ENCODE measurements around the gene BCAS3.
"Not testable (repeated sequence)": the region's sequence is repeated elsewhere in the genome, so short reads cannot be mapped to it uniquely, and the experiment has no call there.

BCAS3 gene

DNA sequence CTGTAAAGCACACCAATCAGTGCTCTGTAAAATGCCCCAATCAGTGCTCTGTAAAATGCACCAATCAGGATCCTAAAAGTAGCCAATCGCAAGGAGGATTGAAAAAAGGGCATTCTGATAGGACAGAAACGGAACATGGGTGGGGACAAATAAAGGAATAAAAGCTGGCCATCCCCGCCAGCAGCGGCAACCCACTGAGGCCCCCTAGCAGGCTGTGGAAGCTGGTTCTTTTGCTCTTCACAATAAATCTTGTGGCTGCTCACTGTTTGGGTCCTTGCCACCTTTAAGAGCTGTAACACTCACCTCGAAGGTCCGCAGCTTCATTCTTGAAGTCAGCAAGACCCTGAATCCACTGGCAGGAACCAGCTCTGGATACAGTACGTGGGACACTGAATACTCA lies 559.6 kb downstream of the BCAS3 start:
- no peak for DNase-seq

- no peak for DNase-seq
These were observed 560.8 kb downstream of the BCAS3 start for GRCh38 chr17:61238455-61238933.

DNA sequence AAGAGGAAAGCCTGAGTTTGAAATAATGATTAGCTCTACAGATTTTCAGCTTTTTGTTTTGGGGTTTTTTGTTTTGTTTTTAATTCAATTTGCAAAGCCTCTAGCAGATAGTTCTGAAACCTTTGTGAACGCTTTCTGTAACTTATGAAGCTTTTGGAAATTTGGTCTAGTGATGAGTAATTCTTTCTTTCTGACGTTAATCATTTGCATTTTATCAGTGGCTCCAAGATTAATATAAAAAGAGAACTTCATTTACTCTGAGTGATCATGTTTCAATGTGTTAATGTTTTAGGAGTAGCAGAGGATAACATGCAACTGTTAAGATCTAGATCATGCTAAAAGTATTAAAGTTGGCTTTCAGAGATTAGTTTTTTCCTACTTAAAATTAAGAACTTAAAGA lies 561.7 kb downstream of the BCAS3 start:
- DNase-seq: no peak

- DNase-seq: no peak
These were observed 562.3 kb downstream of the BCAS3 start for GRCh38 chr17:61239953-61240352.

GRCh38 chr17:61240851-61241468 lies 563.3 kb downstream of the BCAS3 start:
- DNase-seq: no peak

- DNase-seq: not testable (repeated sequence)
These were observed 567.3 kb downstream of the BCAS3 start for GRCh38 chr17:61244988-61245387.

GRCh38 chr17:61245706-61246135 lies 568.1 kb downstream of the BCAS3 start:
- no peak for DNase-seq

GRCh38 chr17:61247439-61247838 lies 569.8 kb downstream of the BCAS3 start:
- DNase-seq: no peak

DNA sequence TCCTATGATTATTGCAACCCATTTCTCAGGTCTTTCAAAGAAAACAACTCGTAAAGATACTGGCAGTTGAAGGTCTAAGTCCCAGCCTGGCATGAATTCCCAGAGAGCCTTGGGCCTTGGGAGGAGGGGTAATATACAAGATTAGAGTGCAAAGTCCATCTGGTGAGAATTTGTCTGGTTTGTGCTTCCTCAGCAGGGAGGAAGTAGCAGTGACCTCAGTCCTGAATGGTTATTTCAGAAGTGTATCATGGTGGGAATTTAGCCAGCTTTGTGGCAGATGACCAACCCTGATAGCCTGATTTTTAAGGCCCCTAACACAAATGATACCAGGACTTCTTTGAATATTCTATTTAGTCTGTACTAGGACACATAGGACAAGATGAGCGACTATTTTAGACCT lies 570.7 kb downstream of the BCAS3 start:
- no peak for DNase-seq

DNA sequence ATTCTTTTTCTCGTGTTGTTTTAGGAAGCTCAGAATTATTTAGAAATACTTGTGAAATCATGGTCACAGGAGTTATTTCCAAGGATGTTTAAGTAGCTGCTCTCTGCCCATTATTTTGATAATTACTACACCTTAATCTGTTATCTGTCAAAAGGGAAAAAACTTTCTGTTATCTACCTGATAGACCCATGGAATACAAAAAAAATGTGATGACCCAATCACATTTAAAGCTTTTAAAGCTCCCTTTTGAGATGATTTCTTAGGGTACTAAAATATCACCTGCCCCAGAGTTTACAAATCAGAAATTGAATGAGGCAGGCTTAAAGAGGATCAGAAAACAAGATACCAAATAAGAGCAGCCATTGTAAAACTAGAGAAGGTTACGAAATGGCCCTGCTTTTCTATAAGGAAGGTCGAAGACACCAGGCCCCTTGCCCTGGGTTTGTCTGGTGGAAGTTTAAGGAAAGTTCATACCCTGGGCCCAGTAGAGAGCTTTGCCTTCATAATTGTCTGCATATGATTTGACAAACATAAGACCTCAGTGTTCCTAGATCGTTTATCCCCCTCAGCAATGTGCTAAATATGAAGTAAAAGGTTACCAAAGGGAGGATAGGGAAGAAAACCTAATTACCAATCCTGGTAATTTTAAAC lies 572.1 kb downstream of the BCAS3 start:
- no peak for DNase-seq

DNA sequence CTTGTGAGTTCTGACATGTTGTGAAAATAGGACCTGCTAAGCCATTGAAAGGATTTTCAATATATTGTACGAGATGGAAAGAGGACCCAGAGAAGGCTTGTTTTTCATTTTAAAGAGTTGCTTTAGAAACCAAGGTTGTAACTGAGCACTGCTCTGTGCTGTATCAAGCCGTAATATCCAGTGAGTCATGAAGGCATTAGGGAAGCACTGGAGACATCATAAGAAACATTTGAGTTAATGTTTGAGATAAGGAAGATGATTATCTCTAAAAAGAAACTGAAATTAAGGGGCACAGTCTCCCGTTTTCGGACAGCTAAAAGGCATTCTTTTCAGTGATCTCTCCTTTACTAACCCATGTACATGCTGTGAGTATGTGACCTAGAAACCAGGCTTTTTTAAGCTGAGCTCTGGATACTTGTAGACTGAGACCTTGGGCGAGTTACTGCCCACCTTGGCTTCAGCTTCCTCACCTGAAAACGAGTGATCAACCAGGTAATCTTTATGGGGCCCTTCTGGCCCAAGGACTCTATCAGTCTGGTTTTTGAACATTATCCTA lies 572.8 kb downstream of the BCAS3 start:
- DNase-seq: no peak

DNA sequence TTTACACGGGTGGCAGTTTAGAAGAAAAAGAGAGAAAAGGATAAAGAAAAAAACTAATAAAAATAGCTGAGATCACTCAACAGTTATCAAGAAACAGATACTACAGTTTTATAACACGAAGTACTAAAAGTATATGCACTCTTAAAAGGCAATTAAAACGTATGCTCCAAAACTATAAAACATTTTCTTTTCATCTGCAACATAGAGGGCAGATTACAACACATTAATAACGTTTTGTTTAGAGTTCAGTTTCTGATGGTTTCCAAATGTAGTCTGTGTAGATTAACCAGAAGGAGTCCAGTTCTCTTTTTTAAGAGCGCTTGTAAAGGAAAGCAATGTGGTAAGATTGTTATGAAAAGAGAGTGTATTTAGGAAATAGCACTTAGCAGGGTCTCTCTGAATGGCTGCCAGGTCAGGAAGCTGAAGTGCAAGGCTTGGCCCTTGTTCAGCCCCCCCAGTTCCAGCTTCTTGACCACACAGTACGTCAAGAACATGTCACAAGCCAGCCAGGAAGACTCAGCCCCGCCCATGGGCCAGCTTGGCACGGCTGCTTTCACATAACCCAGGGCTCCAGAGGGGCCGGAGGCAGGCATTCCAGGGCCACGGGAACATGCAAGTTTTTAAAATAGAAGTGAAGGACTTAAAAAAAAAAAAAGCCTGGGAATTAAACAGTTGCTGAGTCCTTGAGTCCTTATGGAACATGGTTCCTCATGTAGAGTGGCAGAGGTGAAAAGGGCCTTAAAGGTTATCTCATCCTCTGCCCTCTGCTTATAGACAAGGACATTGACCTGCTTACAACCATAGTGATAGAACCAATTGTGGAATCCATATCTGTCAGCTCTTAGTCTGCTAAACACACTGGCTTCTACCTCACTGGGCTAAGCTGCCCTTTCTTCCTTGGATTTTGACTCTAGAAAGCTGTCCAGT lies 574.6 kb downstream of the BCAS3 start:
- DNase-seq: peak in 1 of 2 donors; percentile 33

DNA sequence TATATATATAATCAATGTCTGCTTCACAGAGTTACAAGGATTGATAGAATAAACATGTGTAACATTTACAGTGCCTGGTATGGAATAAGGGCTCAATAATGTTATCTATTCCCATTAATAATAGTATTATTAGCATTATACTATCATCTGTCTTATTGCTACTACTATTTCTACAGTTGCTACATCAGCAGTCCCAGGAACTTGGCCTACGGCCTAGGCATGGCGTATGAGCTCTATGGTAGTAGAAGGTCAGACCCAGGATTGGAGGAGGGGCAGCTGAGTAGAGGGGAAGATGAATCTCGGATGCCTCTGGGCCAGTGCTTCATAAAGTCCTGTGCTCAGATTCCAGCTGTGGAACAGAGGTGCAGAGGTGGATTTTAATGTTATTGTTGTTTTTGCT lies 575.7 kb downstream of the BCAS3 start:
- no peak for DNase-seq

DNA sequence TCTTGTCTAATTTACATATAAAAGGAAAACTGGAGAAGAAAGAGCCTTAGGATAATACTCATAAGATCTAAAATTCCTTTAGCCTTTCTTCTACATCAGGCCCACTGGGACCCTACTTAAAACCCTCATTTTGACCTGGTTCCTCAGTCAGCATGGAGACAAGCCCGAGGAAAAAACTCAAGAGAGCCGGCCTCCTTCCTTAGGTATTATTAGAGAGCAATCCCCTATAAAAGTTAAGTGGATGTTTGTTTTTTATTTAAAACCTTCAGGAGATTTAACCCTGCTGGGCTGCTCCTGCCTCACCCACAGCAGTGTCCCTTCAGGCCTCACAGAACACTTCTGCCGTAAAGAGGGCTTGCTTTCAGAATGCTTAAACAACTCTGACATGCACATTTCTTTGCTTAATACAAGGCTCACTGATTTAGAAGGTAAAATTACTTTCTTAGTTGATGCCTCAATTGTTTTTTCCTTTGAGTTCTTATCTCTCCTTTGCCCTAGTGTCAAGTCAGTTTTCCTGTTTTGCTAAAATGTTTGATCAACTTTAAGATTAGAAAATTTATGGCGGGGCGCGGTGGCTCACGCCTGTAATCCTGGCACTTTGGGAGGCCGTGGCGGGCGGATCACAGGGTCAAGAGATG lies 576.4 kb downstream of the BCAS3 start:
- no peak for DNase-seq

DNA sequence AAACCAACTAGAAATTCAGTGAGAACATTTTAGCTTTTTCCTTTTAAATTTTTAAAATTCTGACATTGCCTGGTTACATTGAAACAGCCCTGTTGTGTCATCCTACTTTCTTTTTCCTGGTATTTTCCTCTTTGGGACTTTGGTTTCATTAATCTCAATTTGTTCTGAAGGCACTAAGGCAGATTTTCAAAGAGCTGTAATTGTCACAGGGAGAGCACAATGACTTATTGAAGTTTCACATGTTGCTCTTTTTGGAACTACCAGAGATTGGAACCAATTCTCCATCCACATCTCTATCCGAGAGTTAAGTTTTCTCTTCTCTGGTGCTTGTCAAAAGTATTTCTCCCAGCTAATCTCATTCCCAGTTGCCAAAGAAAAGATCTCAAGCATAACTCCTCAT lies 577.3 kb downstream of the BCAS3 start:
- DNase-seq: no peak

GRCh38 chr17:61255647-61256046 lies 578.0 kb downstream of the BCAS3 start:
- no peak for DNase-seq

DNA sequence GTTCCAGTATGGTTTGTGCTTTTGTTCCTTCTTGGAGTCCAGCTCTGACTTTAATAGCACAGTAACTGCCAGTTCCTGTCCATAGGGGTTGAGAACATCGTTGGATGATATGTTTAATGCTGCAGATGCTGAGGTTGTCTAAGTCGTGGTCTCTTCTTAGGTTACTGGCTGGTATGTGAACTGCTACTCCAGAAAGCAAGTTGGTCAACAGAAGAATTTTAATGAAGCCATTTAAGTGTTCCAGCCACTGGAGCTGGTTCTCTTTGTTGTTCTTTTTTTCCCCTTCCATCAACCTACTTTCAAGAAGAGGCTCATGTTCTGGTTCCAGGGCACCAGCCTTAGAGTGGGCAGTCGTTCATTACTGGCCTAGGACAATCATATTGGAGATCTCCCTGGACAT lies 581.7 kb downstream of the BCAS3 start:
- DNase-seq: no peak

DNA sequence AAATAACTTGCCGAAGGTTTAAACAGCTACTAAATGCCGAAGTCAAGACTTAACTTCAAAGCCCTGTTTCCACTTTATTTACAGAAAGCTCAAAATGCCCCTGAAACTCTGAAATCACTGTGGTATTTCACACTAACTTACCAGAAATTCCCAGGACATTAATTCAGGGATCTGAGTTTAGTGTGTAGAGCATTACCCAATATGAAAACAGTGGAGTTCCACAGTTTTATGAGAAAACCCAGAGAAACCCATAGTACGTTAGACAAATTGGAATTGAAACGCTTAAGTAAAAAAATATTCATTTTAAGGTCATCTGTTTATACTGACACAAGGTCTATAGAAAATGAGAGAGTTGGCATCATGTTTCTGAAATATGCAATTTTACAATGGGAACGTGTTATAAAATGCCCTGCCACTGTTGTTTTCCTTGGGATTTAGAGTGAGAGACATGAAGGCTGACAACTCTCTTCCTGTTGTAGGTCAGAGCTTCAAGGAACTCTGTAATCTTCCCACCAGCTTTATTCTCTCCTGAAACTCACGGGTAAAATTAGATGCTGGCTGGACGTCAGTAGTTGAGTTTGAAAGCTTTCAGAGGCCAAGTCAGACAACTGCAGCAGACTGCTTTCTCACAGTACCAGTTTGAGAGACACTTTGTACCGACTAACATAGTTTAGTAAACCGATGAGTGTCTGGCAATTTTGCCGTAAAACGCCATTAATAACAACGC lies 582.6 kb downstream of the BCAS3 start:
- no peak for DNase-seq

DNA sequence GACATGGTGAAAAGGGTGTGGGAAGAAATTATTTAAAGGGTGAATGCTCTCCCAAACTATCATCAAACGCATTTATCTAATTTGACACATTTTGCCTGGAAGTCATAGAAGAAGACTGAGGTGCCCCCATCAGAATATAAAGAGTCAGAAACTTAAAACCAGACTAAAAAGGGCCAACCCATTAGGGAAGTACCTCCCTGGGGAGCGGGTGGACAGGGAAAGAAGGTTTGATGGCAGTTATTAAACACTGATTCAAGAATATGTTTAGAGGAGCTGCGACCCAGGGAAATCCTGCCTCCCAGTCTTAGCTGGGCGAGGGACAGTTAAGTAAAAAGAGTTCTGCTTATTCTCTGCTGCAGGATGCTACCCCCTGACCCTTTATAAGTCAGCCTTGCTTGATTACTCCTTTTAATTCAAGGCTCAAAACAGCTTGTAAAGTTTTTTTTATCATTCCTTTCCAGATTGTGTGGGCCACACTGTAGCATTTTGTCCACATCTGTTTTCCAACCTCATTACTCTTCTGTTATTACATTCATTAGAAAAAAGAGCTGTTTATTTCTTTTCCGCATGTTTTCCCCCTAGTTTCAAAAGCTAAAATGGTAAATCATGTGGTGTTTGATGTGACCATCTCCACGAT lies 583.5 kb downstream of the BCAS3 start:
- no peak for DNase-seq

GRCh38 chr17:61265397-61265796 lies 587.7 kb downstream of the BCAS3 start:
- no peak for DNase-seq

GRCh38 chr17:61267847-61268246 lies 590.2 kb downstream of the BCAS3 start:
- DNase-seq: no peak

DNA sequence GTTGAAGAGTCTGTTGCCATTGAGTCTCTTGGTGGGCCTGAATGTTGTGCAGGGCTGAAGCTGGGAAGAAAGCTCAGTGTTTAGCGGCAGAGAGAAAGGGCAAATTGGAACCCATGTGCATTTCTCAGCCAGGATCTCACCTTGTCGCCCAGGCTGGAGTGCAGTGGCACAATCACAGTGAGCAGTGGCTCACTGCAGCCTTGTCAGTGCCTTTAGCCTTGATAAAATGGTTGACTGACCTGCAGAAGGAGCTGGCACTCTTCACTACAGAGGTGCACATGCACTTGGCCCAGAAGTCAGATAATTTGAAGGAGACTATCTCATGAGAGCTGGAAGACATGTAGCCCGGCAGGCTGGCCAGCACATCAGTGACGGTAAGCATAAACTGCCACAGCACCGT lies 597.7 kb downstream of the BCAS3 start:
- no peak for DNase-seq

All from hippocampal formation (tissue), 2 donors.